Measurements from ENCODE around the gene ZNF678. TPM values are rescaled to one million over a fixed set of nuclear protein-coding genes. Genes with fewer than 3 reads are reported as not detected.
"Not testable (repeated sequence)": the region's sequence is repeated elsewhere in the genome, so short reads cannot be mapped to it uniquely, and the experiment has no call there.

The ZNF678 gene
- total RNA-seq, 1 donor, result 10.5 TPM

GRCh38 chr1:227604446-227604845, 41.1 kb downstream of the ZNF678 start:
- TF ChIP-seq CTCF (IDR thresholded peaks at IDR 0.05; ENCODE audit: insufficient read depth, low read length), result no peak
- DNase-seq (ENCODE audit: low read depth), result no peak
- no peak overlapping the region for H3K4me3 ChIP-seq (ENCODE audit: low read depth, low read length)

GRCh38 chr1:227606271-227606670, 42.9 kb downstream of the ZNF678 start:
- not testable (repeated sequence) for H3K4me3 ChIP-seq (ENCODE audit: low read depth, low read length); DNase-seq (ENCODE audit: low read depth)

- no peak for TF ChIP-seq CTCF (IDR thresholded peaks at IDR 0.05; ENCODE audit: insufficient read depth, low read length)
- no peak overlapping the region for H3K4me3 ChIP-seq (ENCODE audit: low read depth, low read length)
- no peak for DNase-seq (ENCODE audit: low read depth)
Observed at GRCh38 chr1:227607336-227607898, 44.1 kb downstream of the ZNF678 start.

- no peak for TF ChIP-seq CTCF (IDR thresholded peaks at IDR 0.05; ENCODE audit: insufficient read depth, low read length)
- DNase-seq (ENCODE audit: low read depth), result no peak
Observed at GRCh38 chr1:227612658-227613057, 49.3 kb downstream of the ZNF678 start.

GRCh38 chr1:227613526-227613925, 50.2 kb downstream of the ZNF678 start:
- DNase-seq (ENCODE audit: low read depth), result no peak
- TF ChIP-seq CTCF (IDR thresholded peaks at IDR 0.05; ENCODE audit: insufficient read depth, low read length), result no peak
- H3K4me3 ChIP-seq (ENCODE audit: low read depth, low read length), result no peak overlapping the region

More at GRCh38 chr1:227612658-227613057, 49.3 kb downstream of the ZNF678 start:
- H3K4me3 ChIP-seq (ENCODE audit: low read depth, low read length), result no peak overlapping the region

- no peak for TF ChIP-seq CTCF (IDR thresholded peaks at IDR 0.05; ENCODE audit: insufficient read depth, low read length)
- no peak overlapping the region for H3K4me3 ChIP-seq (ENCODE audit: low read depth, low read length)
- DNase-seq (ENCODE audit: low read depth), result no peak
Observed at GRCh38 chr1:227621211-227621610, 57.9 kb downstream of the ZNF678 start.

GRCh38 chr1:227622739-227623475, 59.6 kb downstream of the ZNF678 start:
- DNase-seq (ENCODE audit: low read depth), result no peak
- no peak overlapping the region for H3K4me3 ChIP-seq (ENCODE audit: low read depth, low read length)
- TF ChIP-seq CTCF (IDR thresholded peaks at IDR 0.05; ENCODE audit: insufficient read depth, low read length), result no peak

All from fibroblast of the aortic adventitia (primary cell).